GM18502 (cell line): ENCODE results near the gene UPK3BL2.
"Not testable (repeated sequence)": the region's sequence is repeated elsewhere in the genome, so short reads cannot be mapped to it uniquely, and the experiment has no call there.

ENCODE experiments used
- ATAC-seq: cut with Tn5 transposase; IDR thresholded peaks from one replicate; pipeline ENCODE4 v1.9.1; 2021; ENCODE audit warnings: mild to moderate bottlenecking; ENCODE audit not compliant: unreplicated experiment, poor library complexity

Gene UPK3BL2

GRCh38 chr7:102532127-102532526, 11.4 kb downstream of the UPK3BL2 start:
- not testable (repeated sequence) for ATAC-seq

GRCh38 chr7:102531583-102531982, 11.9 kb downstream of the UPK3BL2 start:
- not testable (repeated sequence) for ATAC-seq

GRCh38 chr7:102527822-102528793, 15.4 kb downstream of the UPK3BL2 start:
- not testable (repeated sequence) for ATAC-seq

GRCh38 chr7:102527182-102527581, 16.3 kb downstream of the UPK3BL2 start:
- ATAC-seq, result not testable (repeated sequence)

- ATAC-seq, result not testable (repeated sequence)
These were observed 18.7 kb downstream of the UPK3BL2 start for GRCh38 chr7:102524803-102525202.

- ATAC-seq, result not testable (repeated sequence)
These were observed 22.7 kb downstream of the UPK3BL2 start for GRCh38 chr7:102520797-102521196.

- peak; percentile 61 for ATAC-seq
These were observed 25.8 kb downstream of the UPK3BL2 start, which contains the start of gene RASA4B for GRCh38 chr7:102517550-102518147. TSS of gene RASA4B (minus strand) at chr7:102517777. CDS start at chr7:102517710, 67 bp downstream.

- not testable (repeated sequence) for ATAC-seq
These were observed 26.5 kb downstream of the UPK3BL2 start for GRCh38 chr7:102516951-102517350.

- not testable (repeated sequence) for ATAC-seq
These were observed 27.6 kb downstream of the UPK3BL2 start for GRCh38 chr7:102515889-102516288.

GRCh38 chr7:102514881-102515721, 28.4 kb downstream of the UPK3BL2 start:
- peak; percentile 80 for ATAC-seq

- not testable (repeated sequence) for ATAC-seq
These were observed 30.8 kb downstream of the UPK3BL2 start for GRCh38 chr7:102512642-102513221.

GRCh38 chr7:102511860-102512522, 31.5 kb downstream of the UPK3BL2 start:
- ATAC-seq, result peak; percentile 45

GRCh38 chr7:102510575-102510974, 32.9 kb downstream of the UPK3BL2 start:
- not testable (repeated sequence) for ATAC-seq

GRCh38 chr7:102507410-102508088, 35.9 kb downstream of the UPK3BL2 start:
- ATAC-seq, result not testable (repeated sequence)

GRCh38 chr7:102505298-102506185, 38.0 kb downstream of the UPK3BL2 start:
- ATAC-seq, result not testable (repeated sequence)

- ATAC-seq, result not testable (repeated sequence)
These were observed 40.4 kb downstream of the UPK3BL2 start for GRCh38 chr7:102503141-102503540.

- not testable (repeated sequence) for ATAC-seq
These were observed 45.2 kb downstream of the UPK3BL2 start for GRCh38 chr7:102498321-102498720.

GRCh38 chr7:102497308-102497707, 46.2 kb downstream of the UPK3BL2 start:
- ATAC-seq, result not testable (repeated sequence)
